GM18502 (cell line): Measurements from ENCODE around the gene ADRA2B.

Source experiments
- ATAC-seq: cut with Tn5 transposase; IDR thresholded peaks from one replicate; pipeline ENCODE4 v1.9.1; 2021; ENCODE audit warnings: mild to moderate bottlenecking; ENCODE audit not compliant: unreplicated experiment, poor library complexity

Gene ADRA2B

GRCh38 chr2:96107708-96108065 lies 8.7 kb downstream of the ADRA2B start:
- ATAC-seq: no peak

DNA sequence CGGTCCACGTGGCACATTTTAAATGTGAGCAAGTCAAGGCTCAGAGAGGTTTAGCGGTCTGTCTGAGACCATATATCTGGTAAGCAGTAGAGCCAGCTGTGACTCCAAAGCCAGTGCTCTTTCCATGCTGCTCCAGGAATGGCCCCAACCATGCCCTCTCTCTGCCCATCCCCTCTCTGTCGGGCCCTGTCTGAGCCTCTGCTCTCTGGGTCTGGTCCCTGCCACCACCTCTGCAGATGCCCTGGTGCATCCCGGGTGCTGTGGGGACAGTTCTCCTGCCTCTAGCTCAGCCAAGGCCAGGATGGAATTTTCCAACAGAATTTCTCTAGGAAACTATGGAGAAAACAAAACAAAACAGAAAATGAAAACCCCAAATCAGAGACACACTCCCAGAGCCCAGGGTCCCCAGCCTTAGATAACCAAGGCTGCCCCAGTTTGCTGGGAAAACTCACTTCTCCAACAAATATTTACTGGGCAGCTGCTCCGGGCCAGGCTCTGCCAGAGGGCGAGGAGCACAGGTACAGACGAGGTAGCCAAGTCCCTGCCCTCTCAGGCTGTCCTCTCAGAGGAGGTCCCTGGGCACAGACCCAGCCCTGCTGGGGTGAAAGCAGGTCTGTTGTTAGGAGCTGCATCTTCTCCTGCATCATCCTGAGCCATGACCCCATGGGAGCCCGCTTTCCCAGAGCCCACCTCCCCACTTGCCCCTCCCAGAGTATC lies 9.2 kb downstream of the ADRA2B start:
- ATAC-seq: no peak

DNA sequence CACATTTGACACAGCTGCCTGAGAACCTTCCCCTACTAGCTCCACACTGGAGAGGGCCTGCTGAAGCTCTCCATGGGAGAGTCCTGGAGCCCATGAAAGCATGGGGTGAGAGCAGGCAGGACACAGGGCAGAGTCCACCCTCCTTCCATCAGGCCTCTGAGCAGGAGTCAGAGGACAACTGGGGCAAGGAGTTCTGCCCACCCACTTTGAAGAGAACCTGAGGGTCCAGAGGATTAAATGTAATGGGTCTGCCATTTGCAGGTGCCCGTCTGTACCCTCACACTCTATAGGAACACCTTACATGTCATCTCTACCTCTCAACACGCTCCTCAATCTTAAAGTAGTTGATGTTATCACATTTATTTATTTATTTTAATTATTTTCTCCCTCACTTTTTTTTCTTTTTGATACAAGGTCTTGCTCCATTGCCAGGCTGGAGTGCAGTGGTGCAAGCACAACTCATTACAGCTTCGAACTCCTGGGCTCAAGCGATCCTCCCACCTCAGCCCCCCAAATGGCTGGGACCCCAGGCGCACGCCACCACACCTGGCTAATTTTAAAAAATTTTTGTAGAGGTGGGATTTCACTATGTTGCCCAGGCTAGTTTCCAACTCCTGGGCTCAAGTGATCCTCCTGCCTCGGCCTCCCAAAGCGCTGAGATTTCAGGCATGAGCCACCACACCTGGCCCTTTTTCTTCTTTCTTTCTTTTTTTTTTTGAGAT lies 10.2 kb downstream of the ADRA2B start:
- ATAC-seq: no peak

DNA sequence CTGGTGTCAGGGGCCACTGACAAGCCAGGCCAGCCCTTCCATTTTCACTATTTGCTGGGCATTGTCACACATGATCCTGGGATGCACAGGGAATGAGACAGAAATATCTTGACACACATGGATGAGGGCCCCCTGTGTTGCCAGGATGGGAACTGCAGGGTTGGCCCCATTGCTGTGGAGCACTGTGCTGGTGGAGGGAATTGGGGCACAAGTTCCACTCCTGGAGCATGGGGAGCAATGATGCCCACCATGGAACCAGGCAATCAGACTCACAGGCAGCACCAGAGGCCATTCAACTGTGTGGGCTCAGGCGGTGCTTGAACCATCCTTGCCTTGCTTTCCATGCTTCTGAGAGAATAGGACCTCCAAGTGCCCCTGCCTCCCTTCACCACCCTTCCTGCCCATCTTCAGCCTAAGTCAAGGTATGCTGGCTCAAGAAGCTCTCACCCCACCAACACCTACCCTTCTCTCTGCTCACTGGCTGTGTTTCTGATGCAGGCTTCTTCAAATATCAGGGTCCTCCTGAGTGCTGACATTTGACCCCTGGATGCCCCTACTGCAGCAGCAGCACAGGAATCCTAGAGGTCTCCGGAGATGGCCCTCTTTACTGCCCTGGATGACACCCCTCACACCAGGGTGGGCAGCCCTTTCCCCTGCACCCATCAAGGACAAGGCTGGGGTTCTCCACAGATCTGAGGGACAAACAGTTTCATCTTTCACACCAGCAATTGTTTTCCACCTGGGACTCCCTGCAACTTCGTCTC lies 11.0 kb downstream of the ADRA2B start:
- ATAC-seq: no peak

GRCh38 chr2:96104487-96104861 lies 11.9 kb downstream of the ADRA2B start:
- no peak for ATAC-seq

GRCh38 chr2:96103761-96104486 lies 12.4 kb downstream of the ADRA2B start:
- ATAC-seq: no peak

GRCh38 chr2:96103187-96103601 lies 13.2 kb downstream of the ADRA2B start:
- ATAC-seq: no peak

DNA sequence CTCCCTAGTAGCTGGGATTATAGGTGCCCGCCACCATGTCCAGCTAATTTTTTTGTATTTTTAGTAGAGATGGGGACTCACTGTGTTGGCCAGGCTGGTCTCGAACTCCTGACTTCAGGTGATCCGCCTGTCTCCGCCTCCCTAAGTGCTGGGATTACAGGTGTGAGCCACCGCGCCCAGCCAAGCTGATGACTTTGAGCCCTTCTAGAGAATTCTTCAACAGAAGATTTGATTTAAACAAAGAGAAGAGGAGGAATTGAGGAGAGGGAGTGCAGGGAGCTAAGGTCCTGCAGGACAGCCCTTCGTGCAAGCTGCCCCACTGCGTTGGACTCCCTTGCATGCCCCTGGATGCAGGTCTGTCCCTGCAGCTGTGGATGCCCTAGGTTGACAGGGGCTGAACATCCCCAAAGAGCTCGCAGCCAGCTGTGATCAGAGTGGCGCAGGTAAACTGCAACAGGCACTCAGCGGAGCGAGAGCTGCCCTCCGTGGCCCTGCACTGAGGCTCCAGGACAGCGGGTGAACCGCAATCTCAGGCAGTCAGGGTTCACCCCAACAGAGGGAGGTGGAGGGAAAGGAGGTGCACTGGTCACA lies 13.7 kb downstream of the ADRA2B start:
- ATAC-seq: no peak

- ATAC-seq: no peak
These were observed 15.5 kb downstream of the ADRA2B start for GRCh38 chr2:96100893-96101304.

- ATAC-seq: no peak
These were observed 16.2 kb downstream of the ADRA2B start for GRCh38 chr2:96099861-96100798.

- no peak for ATAC-seq
These were observed 17.3 kb downstream of the ADRA2B start for GRCh38 chr2:96098900-96099590.

DNA sequence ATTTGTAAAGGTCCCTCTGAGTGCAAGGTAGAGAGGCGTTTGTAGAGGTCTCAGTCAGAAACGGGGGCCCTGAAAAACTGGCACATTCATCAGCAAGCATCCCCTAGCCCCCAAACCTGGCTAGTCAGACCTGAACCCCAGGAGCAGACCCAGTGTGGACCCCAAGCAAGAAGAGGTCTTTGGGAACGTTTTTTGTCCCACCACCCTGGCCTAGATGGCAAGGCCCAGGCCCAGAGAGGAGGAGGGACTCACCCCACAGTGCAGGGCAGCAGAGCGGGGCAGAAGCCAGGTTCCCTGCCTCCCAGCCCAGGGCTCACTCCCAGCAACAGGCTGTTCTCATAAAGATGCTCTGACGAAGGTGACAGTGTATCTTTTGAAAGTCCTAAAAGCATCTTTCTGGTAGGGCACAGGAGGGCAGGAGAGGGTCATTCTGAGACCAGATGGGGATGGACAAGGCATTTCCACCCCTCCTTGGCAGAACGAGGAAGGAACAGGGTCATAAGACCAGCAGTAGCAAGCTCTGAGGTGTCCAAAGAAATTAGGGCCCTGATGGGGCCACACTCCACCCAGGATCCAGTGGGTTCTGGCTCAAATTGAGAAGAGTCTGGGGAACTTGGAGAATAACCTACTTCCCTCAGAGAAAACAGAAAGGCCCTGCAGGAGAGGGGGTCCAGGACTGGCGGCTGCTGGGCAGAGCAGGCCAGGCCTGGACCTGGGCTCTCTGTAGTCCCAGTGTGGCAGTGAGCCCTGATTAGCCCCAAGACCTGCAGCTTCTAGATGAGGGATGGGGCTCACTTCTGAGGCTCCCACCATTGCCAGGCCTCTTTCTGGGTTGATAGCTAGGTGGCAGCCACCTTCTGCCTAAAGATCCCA lies 18.2 kb downstream of the ADRA2B start:
- ATAC-seq: no peak

- ATAC-seq: no peak
These were observed 18.9 kb downstream of the ADRA2B start for GRCh38 chr2:96097441-96097840.

DNA sequence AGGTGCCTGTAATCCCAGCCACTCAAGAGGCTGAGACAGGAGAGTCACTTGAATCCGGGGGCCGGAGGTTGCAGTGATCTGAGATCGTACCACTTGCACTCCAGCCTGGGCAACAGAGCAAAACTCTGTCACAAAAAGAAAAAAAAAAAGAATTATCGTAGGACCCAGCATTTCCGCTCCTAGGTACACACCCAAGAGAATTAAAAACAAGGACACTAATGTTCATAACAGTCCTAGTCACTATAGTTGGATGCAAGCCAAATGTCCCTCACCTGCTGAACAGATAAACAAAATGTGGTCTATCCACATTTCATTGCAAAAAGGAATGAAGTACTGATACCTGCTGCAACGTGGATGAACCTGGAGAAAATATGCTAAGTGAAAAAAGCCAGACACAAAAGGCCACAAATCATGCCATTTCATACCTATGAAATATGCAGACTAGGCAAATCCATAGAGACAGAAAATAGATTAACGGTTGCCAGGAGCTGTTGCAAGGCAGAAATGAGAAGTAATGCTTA lies 21.2 kb downstream of the ADRA2B start:
- no peak for ATAC-seq

DNA sequence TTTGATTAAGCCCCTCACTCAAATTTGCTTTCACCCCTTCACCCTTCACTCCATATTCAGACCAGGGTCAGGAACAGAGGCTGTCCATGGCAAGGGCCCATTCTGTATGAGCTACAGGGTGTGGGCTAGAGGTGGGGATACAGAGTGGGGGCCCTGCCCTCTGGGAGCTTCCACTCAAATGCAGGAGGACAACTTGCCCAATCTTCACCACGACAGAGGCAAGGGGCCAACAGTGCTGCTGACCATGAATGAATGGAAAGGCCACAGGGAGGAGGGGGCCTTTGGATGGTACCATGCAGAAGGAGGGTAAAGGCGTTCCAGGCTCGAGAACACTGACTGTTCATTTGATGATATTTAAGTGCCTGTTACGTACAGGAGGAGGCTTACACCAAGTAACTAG lies 22.8 kb downstream of the ADRA2B start:
- ATAC-seq: no peak

GRCh38 chr2:96092951-96093350 lies 23.4 kb downstream of the ADRA2B start:
- ATAC-seq: no peak

- ATAC-seq: no peak
These were observed 23.8 kb downstream of the ADRA2B start for GRCh38 chr2:96092573-96092877.
